Stimulated activated CD4-positive, alpha-beta T cell treated with anti-CD3 and anti-CD28 coated beads, Interleukin-15, amount 100 ng/mL, for 24 hours (primary cell): ENCODE measurements around the gene PLEK.
"Not testable (repeated sequence)": the region's sequence is repeated elsewhere in the genome, so short reads cannot be mapped to it uniquely, and the experiment has no call there.

Source experiments
- DNase-seq: peaks from one replicate; pipeline ENCODE4 v3.0.0-alpha.2; 2020

Gene PLEK

GRCh38 chr2:68356599-68357239, 8.4 kb upstream of the PLEK start:
- no peak for DNase-seq

- no peak for DNase-seq
Measured at GRCh38 chr2:68357605-68358337, 7.3 kb upstream of the PLEK start.

- DNase-seq: no peak
Measured at GRCh38 chr2:68359889-68360288, 5.2 kb upstream of the PLEK start.

- DNase-seq: peak; percentile 89
Measured at GRCh38 chr2:68362069-68362468, 3.0 kb upstream of the PLEK start.

GRCh38 chr2:68362749-68363148, 2.3 kb upstream of the PLEK start:
- no peak for DNase-seq

- DNase-seq: no peak
Measured at GRCh38 chr2:68363721-68364120, 1.4 kb upstream of the PLEK start.

GRCh38 chr2:68366083-68366560, 1.0 kb downstream of the PLEK start:
- no peak for DNase-seq

GRCh38 chr2:68367953-68368653, 3.0 kb downstream of the PLEK start:
- DNase-seq: no peak

GRCh38 chr2:68368654-68369336, 3.7 kb downstream of the PLEK start:
- DNase-seq: no peak

- no peak for DNase-seq
Measured at GRCh38 chr2:68369337-68369734, 4.3 kb downstream of the PLEK start.

- DNase-seq: no peak
Measured at GRCh38 chr2:68371138-68371537, 6.1 kb downstream of the PLEK start.

- DNase-seq: no peak
Measured at GRCh38 chr2:68371581-68371980, 6.5 kb downstream of the PLEK start.

- no peak for DNase-seq
Measured at GRCh38 chr2:68372485-68372884, 7.4 kb downstream of the PLEK start.

GRCh38 chr2:68374184-68374583, 9.1 kb downstream of the PLEK start:
- no peak for DNase-seq

- DNase-seq: no peak
Measured at GRCh38 chr2:68375582-68375981, 10.5 kb downstream of the PLEK start.

- no peak for DNase-seq
Measured at GRCh38 chr2:68377137-68377780, 12.2 kb downstream of the PLEK start.

- DNase-seq: not testable (repeated sequence)
Measured at GRCh38 chr2:68378779-68379178, 13.7 kb downstream of the PLEK start.

GRCh38 chr2:68379184-68379708, 14.2 kb downstream of the PLEK start:
- DNase-seq: peak; percentile 19

GRCh38 chr2:68383778-68384177, 18.7 kb downstream of the PLEK start:
- DNase-seq: no peak

- no peak for DNase-seq
Measured at GRCh38 chr2:68384485-68385107, 19.5 kb downstream of the PLEK start.

- DNase-seq: peak; percentile 45
Measured at GRCh38 chr2:68385220-68385906, 20.3 kb downstream of the PLEK start.
